Activated T-cell treated with anti-CD3 and anti-CD28 coated beads for 24 hours (primary cell): Measurements from ENCODE around the gene DPP7.

Experiments
- DNase-seq: peaks from one replicate; pipeline ENCODE4 v3.0.0-alpha.2; 2020; ENCODE audit warnings: low read depth

DPP7 gene

GRCh38 chr9:137086531-137087408 is 27.8 kb downstream of the DPP7 start, which contains the start of gene MAN1B1:
TSS of gene MAN1B1 (plus strand) at chr9:137086985. CDS start at chr9:137087000, 15 bp downstream.
- peak; percentile 99 for DNase-seq

- no peak for DNase-seq
Observed at GRCh38 chr9:137085920-137086530, 28.5 kb downstream of the DPP7 start.

- no peak for DNase-seq
Observed at GRCh38 chr9:137084526-137084925, 30.0 kb downstream of the DPP7 start.

- no peak for DNase-seq
Observed at GRCh38 chr9:137083394-137084004, 31.0 kb downstream of the DPP7 start.

- no peak for DNase-seq
Observed at GRCh38 chr9:137082925-137083290, 31.6 kb downstream of the DPP7 start.

GRCh38 chr9:137082222-137082924 is 32.2 kb downstream of the DPP7 start:
- DNase-seq: no peak

GRCh38 chr9:137080260-137081122 is 34.0 kb downstream of the DPP7 start:
- DNase-seq: no peak

GRCh38 chr9:137079401-137079787 is 35.1 kb downstream of the DPP7 start:
- no peak for DNase-seq

GRCh38 chr9:137078701-137079400 is 35.7 kb downstream of the DPP7 start:
- DNase-seq: no peak

- DNase-seq: no peak
Observed at GRCh38 chr9:137077758-137078693, 36.5 kb downstream of the DPP7 start.

- no peak for DNase-seq
Observed at GRCh38 chr9:137077010-137077747, 37.4 kb downstream of the DPP7 start, which contains the start of gene UAP1L1. TSS of gene UAP1L1 (plus strand) at chr9:137077517. CDS start at chr9:137077533, 16 bp downstream.

GRCh38 chr9:137076636-137077009 is 37.9 kb downstream of the DPP7 start:
- DNase-seq: no peak

GRCh38 chr9:137075275-137075775 is 39.2 kb downstream of the DPP7 start:
- no peak for DNase-seq

GRCh38 chr9:137074657-137075274 is 39.8 kb downstream of the DPP7 start:
- DNase-seq: no peak

- DNase-seq: no peak
Observed at GRCh38 chr9:137073992-137074399, 40.5 kb downstream of the DPP7 start.

- DNase-seq: no peak
Observed at GRCh38 chr9:137071282-137071681, 43.3 kb downstream of the DPP7 start.

GRCh38 chr9:137070906-137071275 is 43.6 kb downstream of the DPP7 start:
- no peak for DNase-seq

GRCh38 chr9:137070201-137070905 is 44.2 kb downstream of the DPP7 start, which contains the start of gene SAPCD2:
TSS of gene SAPCD2 (minus strand) at chr9:137070557. CDS start at chr9:137070460, 97 bp downstream.
- DNase-seq: peak; percentile 76
